GM19025 (cell line): ENCODE data around the gene SMYD4.
"Not testable (repeated sequence)": the region's sequence is repeated elsewhere in the genome, so short reads cannot be mapped to it uniquely, and the experiment has no call there.

ENCODE experiments used
- ATAC-seq: cut with Tn5 transposase; IDR thresholded peaks from one replicate; pipeline ENCODE4 v1.9.1; 2021; ENCODE audit warnings: mild to moderate bottlenecking, low read depth, moderate library complexity; ENCODE audit not compliant: unreplicated experiment

The SMYD4 gene

GRCh38 chr17:1829592-1830257 lies at the start of gene SMYD4, which contains the start of gene RPA1:
Gene SMYD4 (minus strand): TSS chr17:1829902. CDS start chr17:1827994, 1,908 bp downstream.
Gene RPA1 (plus strand): TSS chr17:1830005. CDS start chr17:1830094, 89 bp downstream.
- peak; percentile 90 for ATAC-seq

GRCh38 chr17:1878419-1879121 lies 48.9 kb upstream of the SMYD4 start:
- ATAC-seq: no peak

GRCh38 chr17:1875597-1875996 lies 45.9 kb upstream of the SMYD4 start:
- no peak for ATAC-seq

- ATAC-seq: no peak
These were observed 43.7 kb upstream of the SMYD4 start for GRCh38 chr17:1873418-1873817.

- ATAC-seq: no peak
These were observed 43.3 kb upstream of the SMYD4 start for GRCh38 chr17:1872976-1873375.

- no peak for ATAC-seq
These were observed 42.6 kb upstream of the SMYD4 start for GRCh38 chr17:1872254-1872653.

GRCh38 chr17:1871756-1872155 lies 42.1 kb upstream of the SMYD4 start:
- ATAC-seq: no peak

GRCh38 chr17:1870592-1870991 lies 40.9 kb upstream of the SMYD4 start:
- ATAC-seq: no peak

- no peak for ATAC-seq
These were observed 38.4 kb upstream of the SMYD4 start for GRCh38 chr17:1868090-1868489.

- ATAC-seq: no peak
These were observed 37.6 kb upstream of the SMYD4 start for GRCh38 chr17:1867307-1867706.

GRCh38 chr17:1865252-1866037 lies 35.7 kb upstream of the SMYD4 start:
- ATAC-seq: no peak

- ATAC-seq: no peak
These were observed 31.8 kb upstream of the SMYD4 start for GRCh38 chr17:1861391-1862010.

GRCh38 chr17:1860978-1861377 lies 31.3 kb upstream of the SMYD4 start:
- ATAC-seq: no peak

- not testable (repeated sequence) for ATAC-seq
These were observed 26.8 kb upstream of the SMYD4 start for GRCh38 chr17:1856462-1856861.

- ATAC-seq: no peak
These were observed 24.0 kb upstream of the SMYD4 start for GRCh38 chr17:1853698-1854097.

GRCh38 chr17:1852327-1852726 lies 22.6 kb upstream of the SMYD4 start:
- ATAC-seq: no peak

GRCh38 chr17:1847191-1847590 lies 17.5 kb upstream of the SMYD4 start:
- ATAC-seq: no peak

GRCh38 chr17:1843947-1844346 lies 14.2 kb upstream of the SMYD4 start:
- no peak for ATAC-seq

- ATAC-seq: no peak
These were observed 9.8 kb upstream of the SMYD4 start for GRCh38 chr17:1839516-1839915.

- peak; percentile 48 for ATAC-seq
These were observed 4.9 kb upstream of the SMYD4 start for GRCh38 chr17:1834380-1835149.
